CD14-positive monocyte (primary cell): Measurements from ENCODE around the gene TADA3. TPM values are rescaled to one million over a fixed set of nuclear protein-coding genes. Genes with fewer than 3 reads are reported as not detected.

Experiments
- DNase-seq, 3 donors: peaks; one replicate each; pipeline ENCODE4 v3.0.0-alpha.2; 2011 to 2022
- H2AFZ ChIP-seq: 2 replicates; pipeline ENCODE4 v1.6.0; 2012; ENCODE audit warnings: mild to moderate bottlenecking, low read depth, low read length, inconsistent platforms; ENCODE audit not compliant: insufficient read depth, poor library complexity, severe bottlenecking
- H3K27ac ChIP-seq, 2 donors: 1 replicate in 1 of 2; 2 replicates in 1 of 2; pipeline ENCODE4 v1.5.1; 2012 to 2013; ENCODE audit warnings: low read length in 2 of 2, control low read depth in 1 of 2, inconsistent platforms in 1 of 2, low read depth in 1 of 2, mild to moderate bottlenecking in 1 of 2
- H3K27me3 ChIP-seq, 2 donors: one replicate each; pipeline versions ENCODE4 v1.6.0 to v1.6.1; 2011 to 2013; ENCODE audit warnings: low read length in 2 of 2; ENCODE audit not compliant: control insufficient read depth in 2 of 2, insufficient read depth in 2 of 2
- H3K36me3 ChIP-seq, 2 donors: replicated peaks in 1 of 2; 1 replicate in 1 of 2; 2 replicates in 1 of 2; pipeline versions ENCODE4 v1.5.1 to v1.6.1; 2012 to 2013; ENCODE audit warnings: low read length in 2 of 2, control low read depth in 1 of 2, inconsistent platforms in 1 of 2, mild to moderate bottlenecking in 1 of 2; ENCODE audit not compliant: insufficient read depth in 2 of 2, control insufficient read depth in 1 of 2
- H3K4me1 ChIP-seq, 2 donors: 1 replicate in 1 of 2; 2 replicates in 1 of 2; pipeline versions ENCODE4 v1.5.1 to v1.6.1; 2012 to 2013; ENCODE audit warnings: low read length in 2 of 2, control low read depth in 1 of 2, inconsistent platforms in 1 of 2, mild to moderate bottlenecking in 1 of 2, moderate library complexity in 1 of 2; ENCODE audit not compliant: insufficient read depth in 2 of 2, control insufficient read depth in 1 of 2
- H3K4me2 ChIP-seq: replicated peaks from 2 replicates; pipeline ENCODE3; 2012; ENCODE audit warnings: low read length, moderate library complexity, mild to moderate bottlenecking; ENCODE audit not compliant: poor library complexity, severe bottlenecking; ENCODE audit errors: extremely low read depth
- H3K4me3 ChIP-seq, 3 experiments: fragments of 200-600 bp in 1 of 3; sonication (generic) in 1 of 3; replicated peaks in 1 of 3; 1 replicate in 2 of 3; 2 replicates in 1 of 3; pipeline ENCODE4 v1.5.1; 2011 to 2013; ENCODE audit warnings: low read length in 3 of 3, mild to moderate bottlenecking in 3 of 3, control low read depth in 2 of 3, low read depth in 2 of 3, inconsistent platforms in 1 of 3, moderate library complexity in 1 of 3
- H3K79me2 ChIP-seq: 2 replicates; pipeline ENCODE4 v1.6.0; 2012; ENCODE audit warnings: mild to moderate bottlenecking, control low read depth, inconsistent platforms, low read length, moderate library complexity; ENCODE audit not compliant: insufficient read depth
- H3K9ac ChIP-seq: 2 replicates; pipeline ENCODE4 v1.6.0; 2017; ENCODE audit warnings: low read length, mild to moderate bottlenecking; ENCODE audit not compliant: insufficient read depth, poor library complexity, severe bottlenecking
- H3K9me3 ChIP-seq, 2 donors: replicated peaks in 1 of 2; 1 replicate in 1 of 2; 2 replicates in 1 of 2; pipeline versions ENCODE4 v1.5.1 to v1.6.1; 2012 to 2013; ENCODE audit warnings: low read length in 2 of 2, control low read depth in 1 of 2; ENCODE audit not compliant: control insufficient read depth in 1 of 2, insufficient read depth in 1 of 2
- H4K20me1 ChIP-seq: 2 replicates; pipeline ENCODE4 v1.6.0; 2012; ENCODE audit warnings: mild to moderate bottlenecking, low read length, control low read depth, moderate library complexity; ENCODE audit not compliant: insufficient read depth
- H3K27ac Mint-ChIP-seq, 7 donors: one replicate each; pipeline ENCODE4 v1.8.0; 2020; ENCODE audit warnings: mild to moderate bottlenecking in 7 of 7, mixed read lengths in 7 of 7, moderate library complexity in 6 of 7, inconsistent platforms in 2 of 7
- H3K27me3 Mint-ChIP-seq, 3 donors: one replicate each; pipeline ENCODE4 v1.8.0; 2021 to 2022; ENCODE audit warnings: low read depth in 3 of 3, mild to moderate bottlenecking in 3 of 3, mixed read lengths in 3 of 3, moderate library complexity in 3 of 3, inconsistent platforms in 1 of 3
- H3K36me3 Mint-ChIP-seq, 2 donors: one replicate each; pipeline ENCODE4 v1.8.0; 2020; ENCODE audit warnings: mixed read lengths in 2 of 2, inconsistent platforms in 1 of 2, mild to moderate bottlenecking in 1 of 2
- H3K4me1 Mint-ChIP-seq: one replicate; pipeline ENCODE4 v1.8.0; 2020; ENCODE audit warnings: mild to moderate bottlenecking, mixed read lengths
- H3K4me3 Mint-ChIP-seq, 2 donors: one replicate each; pipeline ENCODE4 v1.8.0; 2020; ENCODE audit warnings: mild to moderate bottlenecking in 2 of 2, mixed read lengths in 2 of 2, moderate library complexity in 1 of 2
- H3K9me3 Mint-ChIP-seq, 7 donors: one replicate each; pipeline ENCODE4 v1.8.0; 2020 to 2022; ENCODE audit warnings: mixed read lengths in 7 of 7, mild to moderate bottlenecking in 6 of 7, moderate library complexity in 6 of 7, inconsistent platforms in 2 of 7
- CTCF ChIP-seq: fragments of 200-600 bp; IDR thresholded peaks from one replicate; pipeline ENCODE4 v1.8.0; 2022; ENCODE audit warnings: antibody characterized with exemption, mild to moderate bottlenecking
- WGBS: methylation state at CpG from one replicate; pipeline ENCODE4 v1.1.5; 2013; ENCODE audit warnings: missing lambda C conversion rate; ENCODE audit not compliant: insufficient coverage; 5-methylcytosine and 5-hydroxymethylcytosine counted together
- intact Hi-C, 2 donors: fragments of 100-400 bp; cut with micrococcal nuclease; formaldehyde crosslinking; loops; one replicate each; pipeline versions ENCODE4 v1.15.0 to v1.15.1; 2023
- polyA plus RNA-seq, 3 donors: library from polyadenylated mRNA; depleted of rRNA in 1 of 3; unstranded in 2 of 3; stranded (reverse) in 1 of 3; fragments of 300-500 nt in 2 of 3; fragments of >200 nt in 1 of 3; fragmentation: Illumina TruSeq in 2 of 3; gene quantifications; 1 replicate in 2 of 3; 2 replicates in 1 of 3; pipeline ENCODE4 v1.2.3, GENCODE V29; 2012 to 2021

Gene TADA3
- polyA plus RNA-seq, 3 donors = 36.1 to 47.2 (median 46.9) TPM

- Histone ChIP-seq H3K9me3 (no peaks in the 10 kb centered on the region), H3K27me3 (no peaks in the 10 kb centered on the region), H3K4me2 (no peak overlapping the region), H3K9ac (no peak overlapping the region), H2AFZ (no peak overlapping the region), H3K4me1 (no peaks in the 10 kb centered on the region), H4K20me1 (no peaks in the 10 kb centered on the region), H3K4me3 (no peak overlapping the region), H3K27ac (no peak overlapping the region), H3K79me2 (no peaks in the 10 kb centered on the region), H3K36me3 (peaks cover 12 to 34% of the 10 kb centered on the region in 2 donors)
- Mint-ChIP-seq H3K27ac (no peak overlapping the region), H3K9me3 (no peaks in the 10 kb centered on the region), H3K4me1 (peaks cover 2% of the 10 kb centered on the region), H3K4me3 (no peak overlapping the region), H3K36me3 (peaks cover 28 to 48% of the 10 kb centered on the region in 2 donors), H3K27me3 (peaks cover 0 to 2% (median 0%) of the 10 kb centered on the region in 3 donors)
- intact Hi-C loops = no loop called here
- no peak for TF ChIP-seq CTCF
- no peak for DNase-seq
- WGBS = 93% methylated on average over 10 of the region's 14 CpGs
Measured at GRCh38 chr3:9825451-9826040, 33.3 kb upstream of the TADA3 start.

- intact Hi-C loops = no loop called here
- Histone ChIP-seq H3K4me3 (no peak overlapping the region), H3K36me3 (peaks cover 6 to 27% of the 10 kb centered on the region in 2 donors), H2AFZ (no peak overlapping the region), H4K20me1 (no peaks in the 10 kb centered on the region), H3K27me3 (no peaks in the 10 kb centered on the region), H3K27ac (no peak overlapping the region), H3K9me3 (no peaks in the 10 kb centered on the region), H3K9ac (no peak overlapping the region), H3K4me1 (no peaks in the 10 kb centered on the region), H3K4me2 (no peak overlapping the region), H3K79me2 (no peaks in the 10 kb centered on the region)
- H3K4me1 Mint-ChIP-seq = no peaks in the 10 kb centered on the region
- WGBS = 100% methylated on average over 2 of the region's 2 CpGs
- H3K36me3 Mint-ChIP-seq = peaks cover 19 to 48% of the 10 kb centered on the region in 2 donors
- H3K27me3 Mint-ChIP-seq = peaks cover 0 to 7% (median 3%) of the 10 kb centered on the region in 3 donors
- no peak for TF ChIP-seq CTCF
- no peak overlapping the region for H3K4me3 Mint-ChIP-seq
- peak overlapping the region in 2 of 7 donors; percentile 36 to 63 for H3K27ac Mint-ChIP-seq
- peaks cover 0 to 2% (median 0%) of the 10 kb centered on the region in 7 donors for H3K9me3 Mint-ChIP-seq
- DNase-seq = no peak
Measured at GRCh38 chr3:9820946-9821345, 28.7 kb upstream of the TADA3 start.
